Chondrocyte (in vitro differentiated cells): ENCODE measurements around the gene CLEC9A. TPM values are rescaled to one million over a fixed set of nuclear protein-coding genes. Genes with fewer than 3 reads are reported as not detected.

Source experiments
- DNase-seq: peaks from one replicate; pipeline ENCODE4 v3.0.0; 2021; ENCODE audit warnings: mixed read lengths, low spot score
- H3K27ac Mint-ChIP-seq: one replicate; pipeline ENCODE4 v1.8.0; 2021; ENCODE audit warnings: mild to moderate bottlenecking, moderate library complexity, mixed read lengths; ENCODE audit not compliant: unreplicated experiment
- H3K27me3 Mint-ChIP-seq: 2 replicates; pipeline ENCODE4 v1.8.0; 2021; ENCODE audit warnings: low read depth, mixed read lengths
- H3K36me3 Mint-ChIP-seq: 2 replicates; pipeline ENCODE4 v1.8.0; 2021; ENCODE audit warnings: low read depth, mixed read lengths
- H3K4me1 Mint-ChIP-seq: 2 replicates; pipeline ENCODE4 v1.8.0; 2021; ENCODE audit warnings: low read depth, mild to moderate bottlenecking, mixed read lengths
- H3K4me3 Mint-ChIP-seq: one replicate; pipeline ENCODE4 v1.8.0; 2021; ENCODE audit warnings: mild to moderate bottlenecking, moderate library complexity, mixed read lengths; ENCODE audit not compliant: unreplicated experiment
- H3K9me3 Mint-ChIP-seq: 2 replicates; pipeline ENCODE4 v1.8.0; 2021; ENCODE audit warnings: low read depth, mixed read lengths
- total RNA-seq: library from RNA; stranded (reverse); gene quantifications from 3 replicates; pipeline ENCODE4 v1.2.1, GENCODE V29; 2021
- TF ChIP-seq, protein P1 (sequence below): fragments of 200-600 bp; sonication (generic); IDR thresholded peaks from 2 replicates; pipeline ENCODE4 v1.5.0; 2021; ENCODE audit warnings: antibody characterized with exemption, mild to moderate bottlenecking, moderate library complexity

Gene CLEC9A
- total RNA-seq, 1 donor from 2014 or later: not detected

DNA sequence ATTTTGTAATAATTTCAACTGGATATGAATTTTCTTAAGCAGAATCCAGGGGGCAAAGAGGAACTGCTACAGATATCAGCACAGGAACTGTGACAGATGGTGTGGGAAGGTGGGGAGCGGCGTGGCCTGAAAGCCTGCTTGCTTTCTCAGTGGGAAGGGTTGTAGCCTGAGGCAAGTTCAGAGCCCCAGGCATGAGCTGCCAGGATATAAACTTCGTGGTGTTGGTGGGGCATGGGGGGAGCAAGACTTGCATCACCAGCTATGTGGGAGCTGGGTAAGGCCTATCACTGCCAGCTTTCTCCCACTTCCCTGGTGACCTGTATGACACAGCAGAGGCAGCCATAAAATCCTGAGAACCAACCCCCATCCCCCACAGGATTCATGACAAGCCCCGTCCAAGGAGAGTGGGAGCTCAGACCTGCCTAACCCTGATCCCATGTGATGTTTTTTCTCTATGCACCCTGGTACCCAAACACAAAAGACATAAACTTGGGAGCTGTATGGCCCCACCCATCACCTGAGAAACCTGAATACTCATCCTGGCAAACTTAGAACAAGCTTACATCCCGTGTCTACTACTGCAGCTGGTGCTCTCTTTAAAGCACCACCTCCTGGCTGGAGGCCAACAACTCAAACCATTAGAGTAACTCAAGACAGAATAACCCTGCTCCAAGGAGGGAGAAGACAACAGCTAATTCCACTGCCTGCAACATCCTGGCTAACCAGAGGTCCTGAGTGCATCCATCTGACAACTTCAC is 51.8 kb downstream of the CLEC9A start:
- H3K27me3 Mint-ChIP-seq: peaks cover 4% of the 10 kb centered on the region
- H3K4me1 Mint-ChIP-seq: no peaks in the 10 kb centered on the region
- DNase-seq: no peak
- TF ChIP-seq, protein P1, sequence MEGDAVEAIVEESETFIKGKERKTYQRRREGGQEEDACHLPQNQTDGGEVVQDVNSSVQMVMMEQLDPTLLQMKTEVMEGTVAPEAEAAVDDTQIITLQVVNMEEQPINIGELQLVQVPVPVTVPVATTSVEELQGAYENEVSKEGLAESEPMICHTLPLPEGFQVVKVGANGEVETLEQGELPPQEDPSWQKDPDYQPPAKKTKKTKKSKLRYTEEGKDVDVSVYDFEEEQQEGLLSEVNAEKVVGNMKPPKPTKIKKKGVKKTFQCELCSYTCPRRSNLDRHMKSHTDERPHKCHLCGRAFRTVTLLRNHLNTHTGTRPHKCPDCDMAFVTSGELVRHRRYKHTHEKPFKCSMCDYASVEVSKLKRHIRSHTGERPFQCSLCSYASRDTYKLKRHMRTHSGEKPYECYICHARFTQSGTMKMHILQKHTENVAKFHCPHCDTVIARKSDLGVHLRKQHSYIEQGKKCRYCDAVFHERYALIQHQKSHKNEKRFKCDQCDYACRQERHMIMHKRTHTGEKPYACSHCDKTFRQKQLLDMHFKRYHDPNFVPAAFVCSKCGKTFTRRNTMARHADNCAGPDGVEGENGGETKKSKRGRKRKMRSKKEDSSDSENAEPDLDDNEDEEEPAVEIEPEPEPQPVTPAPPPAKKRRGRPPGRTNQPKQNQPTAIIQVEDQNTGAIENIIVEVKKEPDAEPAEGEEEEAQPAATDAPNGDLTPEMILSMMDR: no peak
- peaks cover 29% of the 10 kb centered on the region for H3K9me3 Mint-ChIP-seq
- no peak overlapping the region for H3K4me3 Mint-ChIP-seq
- peaks cover 4% of the 10 kb centered on the region for H3K36me3 Mint-ChIP-seq
- H3K27ac Mint-ChIP-seq: no peak overlapping the region

GRCh38 chr12:10084733-10085132 is 54.3 kb downstream of the CLEC9A start:
- Mint-ChIP-seq H3K36me3 (peaks cover 4% of the 10 kb centered on the region), H3K27me3 (no peaks in the 10 kb centered on the region), H3K4me1 (no peaks in the 10 kb centered on the region), H3K27ac (no peak overlapping the region), H3K9me3 (peaks cover 29% of the 10 kb centered on the region), H3K4me3 (no peak overlapping the region)
- DNase-seq: no peak
- TF ChIP-seq, protein P1: no peak

- Mint-ChIP-seq H3K9me3 (peaks cover 22% of the 10 kb centered on the region), H3K4me1 (no peaks in the 10 kb centered on the region), H3K36me3 (peaks cover 4% of the 10 kb centered on the region), H3K27ac (no peak overlapping the region), H3K27me3 (peaks cover 3% of the 10 kb centered on the region), H3K4me3 (no peak overlapping the region)
- TF ChIP-seq, protein P1: no peak
- no peak for DNase-seq
Observed at GRCh38 chr12:10086387-10086786, 55.9 kb downstream of the CLEC9A start.

DNA sequence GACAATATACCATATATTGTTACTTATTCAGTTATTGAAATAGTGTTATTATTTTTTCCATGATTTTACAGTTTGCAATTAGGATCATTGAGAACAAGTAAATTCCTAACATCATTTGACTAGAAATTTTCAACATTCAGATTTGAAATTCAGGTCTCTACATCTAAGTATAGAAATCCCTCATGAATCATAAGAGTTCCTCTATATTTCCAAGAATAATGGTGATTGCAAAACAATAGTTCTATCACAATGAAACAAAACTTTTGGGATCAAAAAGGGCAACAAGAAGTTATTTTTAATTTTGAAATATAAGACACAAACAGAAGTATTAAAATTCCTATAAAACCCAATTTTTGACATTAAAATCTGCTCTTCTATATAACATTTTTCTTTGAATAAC is 57.5 kb downstream of the CLEC9A start:
- H3K36me3 Mint-ChIP-seq: peaks cover 4% of the 10 kb centered on the region
- H3K4me3 Mint-ChIP-seq: no peak overlapping the region
- TF ChIP-seq, protein P1: no peak
- peaks cover 3% of the 10 kb centered on the region for H3K27me3 Mint-ChIP-seq
- H3K4me1 Mint-ChIP-seq: peaks cover 5% of the 10 kb centered on the region
- no peak overlapping the region for H3K27ac Mint-ChIP-seq
- DNase-seq: no peak
- H3K9me3 Mint-ChIP-seq: peaks cover 19% of the 10 kb centered on the region

DNA sequence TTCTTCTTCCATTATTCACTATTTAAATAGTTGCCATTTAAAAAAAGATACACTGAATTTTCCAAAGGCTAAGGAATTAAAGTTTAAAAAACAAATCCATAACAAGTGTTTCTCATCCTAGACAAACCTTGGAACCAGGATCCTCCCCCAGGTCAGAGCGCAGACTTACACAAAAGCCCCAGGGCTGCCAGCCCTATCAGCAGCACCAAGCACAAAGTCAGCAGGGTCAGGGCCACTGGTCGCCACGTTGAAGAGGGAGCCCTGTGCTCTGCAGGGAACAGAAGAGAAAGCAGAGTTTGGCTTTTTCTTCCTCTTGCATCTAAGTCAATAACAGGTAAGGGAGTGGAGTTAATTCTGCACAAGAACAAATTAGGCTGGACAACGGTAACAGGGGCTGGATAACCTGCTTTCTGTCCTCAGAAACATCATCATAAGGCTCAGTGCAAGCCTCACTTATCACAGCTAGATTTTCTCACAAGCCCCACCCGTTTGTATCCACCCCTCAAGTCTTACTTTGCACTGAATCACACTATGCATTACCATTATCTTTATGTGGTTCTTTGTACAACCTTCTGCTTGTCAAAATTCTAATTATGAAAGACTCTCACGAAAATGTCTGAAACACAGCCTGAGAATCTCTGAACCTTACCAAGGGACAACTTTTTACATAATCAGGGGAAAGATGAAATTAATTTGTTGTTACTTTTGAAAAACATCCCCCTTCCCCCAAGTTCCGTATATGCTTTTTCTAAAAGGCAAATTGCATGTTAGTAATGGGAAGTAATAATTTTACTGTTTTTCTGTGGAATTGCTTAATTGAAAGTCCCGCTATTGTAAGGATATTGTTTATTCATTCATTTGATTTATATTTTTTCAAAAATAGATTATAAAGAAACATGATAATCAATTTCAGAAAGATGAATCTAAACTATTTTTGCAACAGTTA is 58.7 kb downstream of the CLEC9A start:
- Mint-ChIP-seq H3K4me3 (no peak overlapping the region), H3K9me3 (peaks cover 11% of the 10 kb centered on the region)
- TF ChIP-seq, protein P1: no peak

More for the DNA sequence above, 58.7 kb downstream of the CLEC9A start:
- H3K36me3 Mint-ChIP-seq: peaks cover 3% of the 10 kb centered on the region
- no peak for DNase-seq
- H3K27ac Mint-ChIP-seq: no peak overlapping the region
- H3K27me3 Mint-ChIP-seq: peaks cover 3% of the 10 kb centered on the region
- peaks cover 6% of the 10 kb centered on the region for H3K4me1 Mint-ChIP-seq
